ENCODE measurements around the gene GDF7.

GRCh38 chr2:20661421-20662307 lies 5.3 kb upstream of the GDF7 start:
- TF ChIP-seq POLR2A (IDR thresholded peaks at IDR 0.05; ENCODE audit: low read depth, low read length) (no peak), POLR2AphosphoS5 (IDR thresholded peaks at IDR 0.05; ENCODE audit: low read depth, low read length) (no peak)
